Keratinocyte (primary cell): Measurements from ENCODE around the gene CMKLR1. TPM values are rescaled to one million over a fixed set of nuclear protein-coding genes. Genes with fewer than 3 reads are reported as not detected.

Experiments
- DNase-seq: peaks from one replicate; pipeline ENCODE4 v3.0.0-alpha.2; 2011; ENCODE audit warnings: low read depth, missing footprints, low spot score
- FAIRE-seq: peaks from 2 replicates; lab custom pipeline; 2011; peaks lifted over from hg19 to GRCh38; lab: Jason Lieb, UNC
- H2AFZ ChIP-seq: 2 replicates; pipeline ENCODE4 v1.6.0; 2012; ENCODE audit warnings: low read length, control low read depth, inconsistent platforms; ENCODE audit not compliant: control insufficient read depth
- H3K27ac ChIP-seq: 2 replicates; pipeline ENCODE4 v1.5.1; 2011; ENCODE audit warnings: low read length; ENCODE audit not compliant: control insufficient read depth, insufficient read depth
- H3K27me3 ChIP-seq: 3 replicates; pipeline ENCODE4 v1.6.0; 2011; ENCODE audit warnings: low read length; ENCODE audit not compliant: control insufficient read depth, insufficient read depth; ENCODE audit errors: extremely low read depth
- H3K36me3 ChIP-seq, 2 experiments: 2 replicates in 1 of 2; 3 replicates in 1 of 2; pipeline ENCODE4 v1.5.1; 2011; ENCODE audit warnings: low read length in 2 of 2, mild to moderate bottlenecking in 1 of 2; ENCODE audit not compliant: control insufficient read depth in 2 of 2, insufficient read depth in 2 of 2; ENCODE audit errors: extremely low read depth in 1 of 2
- H3K4me1 ChIP-seq: 3 replicates; pipeline ENCODE4 v1.5.1; 2011; ENCODE audit warnings: low read length; ENCODE audit not compliant: control insufficient read depth, insufficient read depth; ENCODE audit errors: extremely low read depth
- H3K4me2 ChIP-seq: 3 replicates; pipeline ENCODE4 v1.6.0; 2011; ENCODE audit warnings: low read depth, low read length; ENCODE audit not compliant: control insufficient read depth, insufficient read depth; ENCODE audit errors: extremely low read depth
- H3K4me3 ChIP-seq, 3 experiments: fragments of 200-600 bp in 1 of 3; sonication (generic) in 1 of 3; 2 replicates in 2 of 3; 3 replicates in 1 of 3; pipeline ENCODE4 v1.5.1; 2011 to 2016; ENCODE audit warnings: low read length in 3 of 3, mild to moderate bottlenecking in 3 of 3, control low read depth in 2 of 3, inconsistent platforms in 1 of 3, low read depth in 1 of 3, mixed read lengths in 1 of 3, mixed run types in 1 of 3, moderate library complexity in 1 of 3; ENCODE audit not compliant: control insufficient read depth in 2 of 3, insufficient read depth in 2 of 3; ENCODE audit errors: extremely low read depth in 1 of 3
- H3K79me2 ChIP-seq: 2 replicates; pipeline ENCODE4 v1.6.0; 2012; ENCODE audit warnings: low read length; ENCODE audit not compliant: control insufficient read depth, insufficient read depth
- H3K9ac ChIP-seq: 3 replicates; pipeline ENCODE4 v1.6.0; 2011; ENCODE audit warnings: low read length; ENCODE audit not compliant: control insufficient read depth, insufficient read depth; ENCODE audit errors: extremely low read depth
- H3K9me1 ChIP-seq: 3 replicates; pipeline ENCODE4 v1.6.0; 2011; ENCODE audit warnings: low read length; ENCODE audit not compliant: control insufficient read depth, insufficient read depth; ENCODE audit errors: extremely low read depth
- H3K9me3 ChIP-seq: 2 replicates; pipeline ENCODE4 v1.5.1; 2012; ENCODE audit warnings: low read depth, low read length; ENCODE audit not compliant: control insufficient read depth
- H4K20me1 ChIP-seq: 3 replicates; pipeline ENCODE4 v1.6.0; 2011; ENCODE audit warnings: low read length; ENCODE audit not compliant: control insufficient read depth, insufficient read depth; ENCODE audit errors: extremely low read depth
- CTCF ChIP-seq, 3 experiments: IDR thresholded peaks in 1 of 3; conservative IDR thresholded peaks in 1 of 3; optimal IDR thresholded peaks in 1 of 3; 2 replicates in 2 of 3; 3 replicates in 1 of 3; pipeline versions ENCODE3 to v1.5.1; 2011; ENCODE audit warnings: low read length in 3 of 3, mild to moderate bottlenecking in 3 of 3, moderate library complexity in 2 of 3, control low read depth in 1 of 3, inconsistent platforms in 1 of 3; ENCODE audit not compliant: insufficient read depth in 2 of 3; ENCODE audit errors: extremely low read depth in 1 of 3
- EZH2 ChIP-seq: IDR thresholded peaks from one replicate; pipeline ENCODE4 v1.6.1; 2012; ENCODE audit warnings: inconsistent platforms, mild to moderate bottlenecking, low read length, moderate library complexity
- dilution Hi-C: fragments of 300-500 bp; cut with MboI; formaldehyde crosslinking; loops from one replicate; pipeline ENCODE4 v1.7.0; 2020; ENCODE audit warnings: low sequenced_read_pairs; ENCODE audit not compliant: extremely low pct_ligation_motif_present
- polyA plus RNA-seq, 5 experiments: library from polyadenylated mRNA; depleted of rRNA in 3 of 5; stranded (reverse) in 3 of 5; stranded (forward) in 1 of 5; unstranded in 1 of 5; fragments of >200 nt; gene quantifications; 1 replicate in 1 of 5; 2 replicates in 3 of 5; 3 replicates in 1 of 5; pipeline versions ENCODE4 v1.2.1 to v1.2.3, GENCODE V29; 2011 to 2012; ENCODE audit warnings: missing spikeins in 2 of 5, low read depth in 1 of 5, low replicate concordance in 1 of 5

CMKLR1 gene
- polyA plus RNA-seq, 1 donor (not counting 4 experiments of a cell fraction or from before 2014, with no cell fraction given) = not detected

DNA sequence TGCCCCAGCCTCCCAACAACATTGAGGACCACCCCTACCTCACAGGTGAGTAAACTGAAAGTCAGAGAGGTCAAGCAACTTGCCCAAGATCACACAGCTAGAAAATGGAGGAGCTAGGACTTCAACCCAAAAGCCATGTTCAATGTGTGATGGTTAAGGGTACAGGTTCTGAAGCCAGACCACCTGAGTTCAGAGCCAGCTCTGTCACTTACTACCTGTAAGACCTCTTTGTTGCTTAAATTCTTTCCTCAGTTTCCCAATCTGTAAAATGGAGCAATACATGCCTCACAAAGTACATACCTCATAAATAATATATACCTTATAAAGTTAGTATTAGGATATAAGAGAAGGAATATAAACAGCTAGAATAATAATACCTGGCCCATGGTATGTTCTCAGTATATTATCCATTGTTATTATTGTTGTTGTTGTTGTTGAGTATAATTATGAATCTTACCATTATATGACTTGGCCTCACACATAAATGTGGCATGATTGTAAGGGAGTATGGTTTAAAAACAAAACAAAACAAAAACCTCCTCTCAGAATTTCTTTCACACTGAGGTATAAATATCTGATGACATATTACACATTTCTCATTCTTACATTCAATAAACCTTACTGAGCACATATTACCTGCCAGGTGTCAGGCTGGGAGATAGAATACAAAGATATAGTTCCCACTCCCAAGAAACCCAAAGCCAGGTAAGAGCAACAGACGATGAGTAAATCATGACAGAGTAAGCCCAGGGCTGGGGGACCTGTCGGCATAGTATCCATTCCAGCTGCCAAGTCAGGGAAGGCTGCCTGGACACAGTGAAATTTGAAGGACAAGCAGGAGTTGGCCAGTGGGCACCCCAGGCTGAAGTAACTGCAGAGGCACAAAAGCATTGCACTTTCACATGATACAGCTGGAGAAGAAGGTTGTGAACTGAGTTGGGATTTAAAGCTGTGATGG lies 19.6 kb downstream of the CMKLR1 start:
- Histone ChIP-seq H3K79me2 (no peaks in the 10 kb centered on the region), H3K9me1 (no peaks in the 10 kb centered on the region), H3K9me3 (no peaks in the 10 kb centered on the region), H3K27ac (no peak overlapping the region), H3K4me3 (no peak overlapping the region), H3K27me3 (peaks cover 4% of the 10 kb centered on the region), H3K4me2 (no peak overlapping the region), H2AFZ (no peak overlapping the region), H3K9ac (no peak overlapping the region), H3K36me3 (no peaks in the 10 kb centered on the region), H4K20me1 (no peaks in the 10 kb centered on the region), H3K4me1 (no peaks in the 10 kb centered on the region)
- no peak for DNase-seq
- FAIRE-seq = no peak
- dilution Hi-C loops = no loop called here
- TF ChIP-seq CTCF (optimal IDR thresholded peaks at IDR 0.05 in 1 of 3, IDR thresholded peaks at IDR 0.05 in 1 of 3, conservative IDR thresholded peaks at IDR 0.05 in 1 of 3; ENCODE audit: extremely low read depth in 1 of 3, insufficient read depth in 2 of 3, low read length in 3 of 3) = no peak

GRCh38 chr12:108318472-108319275 lies 20.4 kb downstream of the CMKLR1 start:
- Histone ChIP-seq H3K4me2 (no peak overlapping the region), H3K9ac (no peak overlapping the region), H3K36me3 (no peaks in the 10 kb centered on the region), H3K79me2 (no peaks in the 10 kb centered on the region), H3K9me1 (no peaks in the 10 kb centered on the region), H3K9me3 (no peaks in the 10 kb centered on the region), H3K27me3 (peaks cover 4% of the 10 kb centered on the region), H3K4me3 (no peak overlapping the region), H4K20me1 (no peaks in the 10 kb centered on the region), H2AFZ (no peak overlapping the region), H3K27ac (no peak overlapping the region), H3K4me1 (no peaks in the 10 kb centered on the region)
- TF ChIP-seq EZH2 (no peak), CTCF (optimal IDR thresholded peaks at IDR 0.05 in 1 of 3, IDR thresholded peaks at IDR 0.05 in 1 of 3, conservative IDR thresholded peaks at IDR 0.05 in 1 of 3; ENCODE audit: extremely low read depth in 1 of 3, insufficient read depth in 2 of 3, low read length in 3 of 3) (no peak)
- DNase-seq (no peak), FAIRE-seq (no peak)
- dilution Hi-C loops = no loop called here
